Measurements from ENCODE around the gene KISS1.
A peak's percentile ranks its signal among the peaks of the same experiment; 100 is the strongest.

The KISS1 gene

DNA sequence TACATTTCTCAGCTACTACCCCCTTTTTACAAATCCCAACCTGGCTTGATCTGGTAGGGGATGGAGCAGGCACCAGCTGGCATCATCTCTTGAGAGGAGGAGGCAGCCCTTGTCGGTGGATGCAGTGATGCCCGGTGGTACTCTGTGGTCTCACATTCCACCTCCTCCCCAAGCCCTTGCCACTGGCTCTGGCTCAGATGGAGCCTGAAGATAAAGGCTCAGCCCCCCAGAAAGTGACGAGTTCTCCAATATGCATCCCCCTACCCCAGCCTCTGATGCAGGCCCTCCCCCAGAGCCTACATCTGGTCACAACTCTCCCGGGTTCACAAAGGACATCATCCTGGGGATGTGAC is 21.3 kb upstream of the KISS1 start:
- DNase-seq, result no peak

GRCh38 chr1:204216880-204217647 is 20.8 kb upstream of the KISS1 start:
- DNase-seq, result no peak

DNA sequence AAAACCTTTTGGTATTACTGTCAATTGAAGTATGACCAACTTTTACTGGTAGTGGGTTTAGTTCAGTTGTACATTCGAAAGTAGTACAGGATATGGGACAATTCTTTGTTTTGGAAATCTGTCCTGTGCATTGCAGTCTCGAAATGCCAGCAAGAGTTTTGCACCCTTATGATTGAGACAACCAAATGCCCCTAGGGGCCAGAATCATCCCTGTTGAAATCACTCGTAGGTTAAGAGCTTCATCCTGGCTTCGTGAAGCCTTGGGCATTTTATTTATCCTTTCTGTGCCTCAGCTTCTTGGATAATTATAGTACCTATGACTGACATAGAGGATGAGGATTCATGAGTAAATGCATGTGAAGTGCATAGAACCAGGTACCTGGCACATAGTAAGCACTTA is 19.9 kb upstream of the KISS1 start:
- no peak for DNase-seq

GRCh38 chr1:204213668-204214662 is 17.7 kb upstream of the KISS1 start, which contains the start of gene GOLT1A:
Gene GOLT1A, minus strand, starts transcription at chr1:204213988. Its CDS starts 82 bp downstream, at chr1:204213906.
- no peak for DNase-seq

GRCh38 chr1:204212715-204213114 is 16.4 kb upstream of the KISS1 start:
- no peak for DNase-seq

DNA sequence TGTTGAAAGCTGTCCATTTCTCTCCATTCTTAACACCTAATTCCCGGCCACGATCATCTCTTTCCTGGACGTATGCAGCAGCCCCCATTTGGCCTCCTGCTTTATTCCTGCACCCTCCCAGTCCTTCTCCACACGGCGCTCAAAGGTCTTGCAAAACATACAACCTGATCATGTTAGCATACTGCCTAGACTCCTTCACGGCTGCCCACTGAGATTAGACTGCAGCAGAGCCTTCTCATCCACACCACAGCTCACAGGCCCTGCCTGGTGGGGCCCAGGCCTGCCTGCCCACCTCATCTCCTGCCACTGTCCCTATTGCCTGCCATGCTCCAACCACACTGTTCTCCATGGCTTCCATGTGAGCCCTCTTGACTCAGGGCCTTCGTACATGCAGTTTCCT is 14.8 kb upstream of the KISS1 start:
- no peak for DNase-seq

GRCh38 chr1:204207136-204207616 is 10.9 kb upstream of the KISS1 start:
- peak; percentile 40 for DNase-seq

- DNase-seq, result no peak
Observed at GRCh38 chr1:204206121-204206520, 9.8 kb upstream of the KISS1 start.

DNA sequence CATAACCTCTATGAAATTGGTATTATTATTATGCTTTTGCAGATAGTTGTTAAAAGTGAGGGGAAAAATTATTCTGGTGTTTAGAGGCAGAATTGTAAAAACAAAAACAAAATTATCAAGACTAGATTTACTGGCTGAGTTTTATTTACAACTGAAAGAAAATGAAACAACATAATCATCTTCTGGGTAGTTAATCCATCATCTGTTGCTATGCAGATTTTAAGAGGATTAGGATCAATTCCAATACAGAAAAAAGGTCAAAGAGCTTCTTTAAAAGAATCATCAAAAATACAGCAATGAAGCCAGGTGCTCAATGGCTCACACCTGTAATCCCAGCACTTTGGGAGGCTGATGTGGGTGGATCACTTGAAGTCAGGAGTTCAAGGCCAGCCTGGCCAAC is 9.2 kb upstream of the KISS1 start:
- no peak for DNase-seq

DNA sequence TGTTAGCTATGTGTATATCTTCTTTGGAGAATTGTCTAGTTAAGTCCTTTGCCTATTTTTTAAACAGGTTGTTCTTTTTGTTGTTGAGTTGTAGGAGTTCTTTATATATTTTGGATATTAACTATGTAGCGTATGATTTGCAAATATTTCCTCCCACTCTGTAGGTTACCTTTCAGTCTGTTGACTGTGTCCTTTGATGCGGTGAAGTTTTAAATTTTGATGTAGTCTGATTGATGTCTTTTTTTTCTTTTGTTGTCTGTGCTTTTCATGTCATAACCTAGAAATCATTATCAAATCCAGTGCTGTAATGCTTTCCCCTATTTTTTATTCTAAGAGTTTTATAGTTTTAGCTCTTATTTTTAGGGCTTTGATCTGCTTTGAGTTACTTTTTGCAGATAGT is 8.7 kb upstream of the KISS1 start:
- no peak for DNase-seq

DNA sequence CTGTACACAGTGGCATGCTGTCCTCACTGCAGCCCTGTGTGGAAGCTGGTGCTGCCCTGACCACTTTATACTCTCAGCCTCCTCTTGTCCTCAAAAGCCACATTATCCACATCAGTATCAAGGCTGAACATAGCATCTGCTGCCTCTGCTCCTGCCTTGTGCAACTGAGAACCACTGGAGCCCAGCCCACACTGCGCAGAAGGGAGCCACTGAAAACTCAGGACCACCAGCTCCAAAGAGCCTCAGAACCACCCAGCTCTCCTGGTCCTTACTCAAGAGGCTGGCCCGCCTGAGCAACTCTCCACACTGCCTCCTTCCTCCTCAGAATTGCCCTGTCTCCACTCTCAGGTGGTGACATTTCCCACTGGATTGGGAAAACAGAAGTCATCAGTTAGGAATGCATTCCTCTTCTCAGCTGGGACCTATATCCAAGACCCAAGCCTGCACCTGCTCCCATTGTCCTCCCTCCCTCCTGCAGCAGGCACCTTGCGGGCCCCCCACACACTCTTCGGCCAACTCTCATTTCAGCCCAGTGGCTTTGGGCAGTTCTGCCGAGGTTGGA is 7.0 kb upstream of the KISS1 start:
- no peak for DNase-seq

DNA sequence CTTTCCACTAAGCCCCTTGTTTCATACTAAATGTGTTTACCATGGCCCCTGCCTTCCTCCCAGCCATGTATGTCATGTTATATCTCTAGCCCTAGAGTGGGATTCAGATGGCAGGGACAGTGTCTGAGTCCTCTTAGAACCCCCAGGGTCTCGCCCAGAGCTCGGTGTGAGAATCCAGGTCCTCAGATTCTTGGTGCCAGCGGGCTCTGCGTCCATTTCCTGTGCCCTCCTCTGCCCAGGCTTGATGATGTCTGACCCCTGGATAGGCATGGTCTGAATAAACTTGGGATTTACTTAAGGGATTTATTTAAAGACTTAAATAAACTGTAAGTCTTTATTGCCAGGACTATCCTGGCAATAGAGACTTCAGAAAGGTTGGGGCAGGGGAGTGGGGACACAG is 6.2 kb upstream of the KISS1 start:
- DNase-seq, result no peak

- no peak for DNase-seq
Observed at GRCh38 chr1:204201348-204202040, 5.2 kb upstream of the KISS1 start.

DNA sequence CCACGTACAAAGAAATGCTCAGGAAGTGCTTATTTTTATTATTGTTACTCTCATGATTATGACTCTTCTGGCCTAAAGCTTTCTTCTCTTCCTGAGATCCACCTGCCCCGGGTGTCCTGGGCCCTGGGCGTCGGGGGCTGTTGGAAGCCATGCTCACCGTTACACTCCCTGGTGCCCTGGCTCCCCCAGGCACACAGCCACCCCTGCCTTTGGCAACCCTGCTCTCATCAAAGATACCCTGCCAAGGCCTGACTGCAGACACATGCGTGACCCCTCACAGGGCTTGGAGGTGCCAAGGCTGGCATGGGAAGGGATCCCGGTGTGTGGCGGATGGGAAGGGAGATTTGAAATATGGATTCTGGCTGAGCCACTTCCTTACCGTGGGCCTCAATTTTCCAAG is 3.3 kb upstream of the KISS1 start:
- no peak for DNase-seq

GRCh38 chr1:204198348-204199340 is 2.4 kb upstream of the KISS1 start:
- DNase-seq, result peak; percentile 31

DNA sequence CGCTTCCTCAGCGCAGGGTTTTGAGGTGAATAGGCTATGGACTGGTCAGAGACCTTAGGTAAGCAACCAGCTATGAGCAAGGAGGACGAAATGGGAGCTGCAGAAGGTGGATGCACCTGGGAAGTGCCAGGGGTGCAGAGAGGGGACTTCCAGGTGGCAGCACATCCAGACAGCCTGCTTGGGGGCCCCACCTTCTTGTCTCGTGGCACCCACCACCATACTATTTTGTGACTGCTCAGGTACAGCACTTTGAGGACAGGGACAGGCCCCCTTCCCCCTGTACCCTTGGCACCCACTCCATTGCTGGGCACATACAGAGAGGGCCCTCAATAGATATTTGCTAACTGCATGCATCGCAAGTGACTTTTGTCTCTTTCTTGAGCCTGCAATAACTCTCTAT is 777 bp upstream of the KISS1 start:
- no peak for DNase-seq

DNA sequence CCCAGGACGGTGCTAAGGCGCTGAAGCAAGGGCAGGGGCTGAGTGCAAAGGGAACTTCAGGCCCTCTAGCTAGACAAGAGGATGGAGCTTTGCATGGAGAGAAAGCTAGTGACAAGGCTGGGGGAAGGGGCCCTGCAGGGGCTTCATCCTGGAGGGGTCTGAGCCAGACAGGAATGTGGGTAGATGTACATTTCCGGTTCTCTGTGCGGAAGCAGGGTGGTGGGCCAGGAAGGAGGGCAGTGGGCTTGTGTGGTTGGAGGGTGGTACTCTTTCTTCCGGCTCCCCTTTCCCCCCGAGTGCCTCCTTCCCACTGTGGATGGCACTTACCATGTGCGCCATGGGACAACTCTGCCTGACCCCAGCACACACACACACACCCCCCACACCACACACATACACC is 1.5 kb downstream of the KISS1 start:
- DNase-seq, result no peak

- DNase-seq, result no peak
Observed at GRCh38 chr1:204194080-204194479, 2.2 kb downstream of the KISS1 start.

DNA sequence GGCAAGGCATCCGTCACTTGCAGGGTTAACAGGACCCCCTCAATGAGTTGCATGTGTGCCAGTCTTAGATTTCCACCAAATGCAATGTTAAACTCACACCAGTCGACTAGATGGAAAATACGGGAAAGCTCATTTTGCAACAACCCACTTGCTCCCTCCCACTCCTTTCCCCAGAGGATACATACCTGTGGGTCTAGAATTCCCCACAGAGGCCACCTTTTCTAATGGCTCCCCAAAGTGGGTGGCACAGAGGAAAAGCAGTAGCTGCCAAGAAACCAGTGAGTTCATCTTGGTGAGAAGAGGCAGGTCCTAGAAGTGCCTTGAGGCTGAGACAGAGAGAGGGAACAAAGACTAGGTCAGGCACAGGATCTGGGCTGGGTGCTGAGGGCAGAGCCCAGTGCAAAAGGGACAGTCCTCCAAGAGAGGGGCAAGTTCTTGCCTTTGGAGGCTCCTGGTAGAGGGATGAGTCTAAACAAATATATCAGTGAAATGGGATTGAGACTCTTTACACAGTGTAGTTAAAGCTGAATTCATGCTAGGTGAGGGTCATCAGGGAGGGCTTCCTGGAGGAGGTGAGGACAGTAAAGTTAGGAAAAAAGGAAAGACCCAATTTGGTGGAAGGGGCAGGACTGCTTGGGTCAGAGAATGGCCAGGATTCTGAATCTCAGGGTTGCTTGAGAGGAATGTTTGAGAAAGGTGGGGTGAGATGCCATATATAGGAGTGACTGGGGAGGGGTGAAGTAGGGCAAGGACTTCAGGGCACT is 3.5 kb downstream of the KISS1 start:
- DNase-seq, result no peak

- DNase-seq, result no peak
Observed at GRCh38 chr1:204192046-204192445, 4.2 kb downstream of the KISS1 start.

- peak; percentile 51 for DNase-seq
Observed at GRCh38 chr1:204191456-204191855, 4.8 kb downstream of the KISS1 start.

Measured in NCI-H1105 (cell line).